Endodermal cell (in vitro differentiated cells): Measurements from ENCODE around the gene PTPA. TPM values are rescaled to one million over a fixed set of nuclear protein-coding genes. Genes with fewer than 3 reads are reported as not detected.

Experiments used
- DNase-seq: peaks from one replicate; pipeline ENCODE4 v3.0.0-alpha.2; 2017
- H3K27ac ChIP-seq: 2 replicates; pipeline ENCODE4 v1.5.1; 2013; ENCODE audit warnings: mild to moderate bottlenecking, low read depth, low read length, moderate library complexity
- H3K27me3 ChIP-seq: 2 replicates; pipeline ENCODE4 v1.6.1; 2013; ENCODE audit warnings: mild to moderate bottlenecking, low read length, moderate library complexity; ENCODE audit not compliant: insufficient read depth, control insufficient read depth, poor library complexity, severe bottlenecking
- H3K36me3 ChIP-seq: 2 replicates; pipeline ENCODE4 v1.7.0; 2013; ENCODE audit warnings: mild to moderate bottlenecking, low read length, moderate library complexity; ENCODE audit not compliant: control insufficient read depth, insufficient read depth
- H3K4me1 ChIP-seq: one replicate; pipeline ENCODE4 v1.7.0; 2013; ENCODE audit warnings: low read length; ENCODE audit not compliant: control insufficient read depth, insufficient read depth
- H3K4me3 ChIP-seq: 2 replicates; pipeline ENCODE4 v1.5.1; 2013; ENCODE audit warnings: mild to moderate bottlenecking, low read length, moderate library complexity
- H3K9ac ChIP-seq: 2 replicates; pipeline ENCODE4 v1.6.1; 2013; ENCODE audit warnings: mild to moderate bottlenecking, low read length, moderate library complexity; ENCODE audit not compliant: poor library complexity, severe bottlenecking; ENCODE audit errors: extremely low read depth
- H3K9me3 ChIP-seq: 2 replicates; pipeline ENCODE4 v1.6.1; 2013; ENCODE audit warnings: mild to moderate bottlenecking, low read length, moderate library complexity; ENCODE audit not compliant: control insufficient read depth
- H3K27ac Mint-ChIP-seq: 2 replicates; pipeline ENCODE4 v1.8.0; 2020; ENCODE audit warnings: mixed read lengths
- H3K27me3 Mint-ChIP-seq: 2 replicates; pipeline ENCODE4 v1.8.0; 2021; ENCODE audit warnings: mild to moderate bottlenecking, mixed read lengths; ENCODE audit not compliant: insufficient read depth
- H3K36me3 Mint-ChIP-seq: 2 replicates; pipeline ENCODE4 v1.8.0; 2020; ENCODE audit warnings: low read depth, mixed read lengths
- H3K4me1 Mint-ChIP-seq: 2 replicates; pipeline ENCODE4 v1.8.0; 2020; ENCODE audit warnings: mixed read lengths
- H3K4me3 Mint-ChIP-seq: 2 replicates; pipeline ENCODE4 v1.8.0; 2020; ENCODE audit warnings: mild to moderate bottlenecking, moderate library complexity, mixed read lengths
- H3K9me3 Mint-ChIP-seq: 2 replicates; pipeline ENCODE4 v1.8.0; 2020; ENCODE audit warnings: mild to moderate bottlenecking, mixed read lengths
- CTCF ChIP-seq: fragments of 200-600 bp; sonication (generic); conservative IDR thresholded peaks from 2 replicates; pipeline ENCODE4 v1.5.0; 2021; ENCODE audit warnings: antibody characterized with exemption, mild to moderate bottlenecking
- WGBS, 2 experiments: methylation state at CpG; one replicate each; pipeline versions ENCODE4 v1.1.5 to v1.1.7; 2013; ENCODE audit warnings: missing lambda C conversion rate in 2 of 2, mixed read lengths in 1 of 2; ENCODE audit not compliant: insufficient coverage in 1 of 2, insufficient read length in 1 of 2; 5-methylcytosine and 5-hydroxymethylcytosine counted together
- total RNA-seq, 2 donors: library from RNA; stranded (reverse); fragmentation: NEBNext Ultra II Directional in 1 of 2; extraction: Animal tissue kit (Norgen Biotek cat#: 25700) in 1 of 2; gene quantifications; 2 replicates in 1 of 2; 3 replicates in 1 of 2; pipeline ENCODE4 v1.2.1, GENCODE V29; 2021

PTPA gene
- total RNA-seq, 2 donors from 2014 or later, result 134 to 139 TPM

DNA sequence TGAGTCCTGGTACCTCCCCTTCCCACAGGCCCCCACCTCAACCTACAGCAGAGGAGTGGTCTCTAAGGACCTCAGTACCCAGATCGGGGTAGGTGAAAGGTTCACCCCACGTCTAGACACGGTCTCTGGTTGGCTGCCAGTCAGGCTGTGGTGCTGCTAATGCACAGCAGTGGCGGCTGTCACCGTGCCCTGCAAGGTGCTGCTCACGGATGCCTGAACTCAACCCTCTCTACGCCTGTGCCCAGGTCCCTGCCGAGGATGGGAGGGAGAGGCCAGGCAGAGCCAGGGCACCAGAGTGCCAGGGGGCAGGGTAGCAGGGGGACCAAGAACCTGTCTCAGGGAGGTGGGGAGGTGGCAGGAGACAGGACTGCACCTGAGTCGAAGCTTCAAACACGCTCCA is 52.5 kb downstream of the PTPA start:
- Histone ChIP-seq H3K36me3 (no peaks in the 10 kb centered on the region), H3K4me1 (peaks cover 3% of the 10 kb centered on the region), H3K9ac (no peak overlapping the region), H3K27ac (peak overlapping the region; percentile 40), H3K27me3 (no peaks in the 10 kb centered on the region), H3K9me3 (no peaks in the 10 kb centered on the region), H3K4me3 (no peak overlapping the region)
- Mint-ChIP-seq H3K9me3 (no peaks in the 10 kb centered on the region), H3K4me1 (peaks cover 12% of the 10 kb centered on the region), H3K36me3 (peaks cover 3% of the 10 kb centered on the region), H3K27me3 (no peaks in the 10 kb centered on the region), H3K4me3 (no peak overlapping the region), H3K27ac (no peak overlapping the region)
- TF ChIP-seq CTCF, result no peak
- no peak for DNase-seq
- WGBS, 2 experiments, result 91 to 92% methylated on average over 9 to 10 of the region's 10 CpGs

- peaks cover 3% of the 10 kb centered on the region for H3K4me1 ChIP-seq
- no peak for TF ChIP-seq CTCF
- no peak overlapping the region for H3K9ac ChIP-seq
- H3K27ac ChIP-seq, result peak overlapping the region; percentile 40
- H3K4me3 ChIP-seq, result no peak overlapping the region
- no peaks in the 10 kb centered on the region for H3K27me3 ChIP-seq
- Mint-ChIP-seq H3K27me3 (no peaks in the 10 kb centered on the region), H3K36me3 (peaks cover 3% of the 10 kb centered on the region), H3K27ac (no peak overlapping the region), H3K9me3 (no peaks in the 10 kb centered on the region), H3K4me3 (no peak overlapping the region), H3K4me1 (peaks cover 12% of the 10 kb centered on the region)
- no peak for DNase-seq
- no peaks in the 10 kb centered on the region for H3K9me3 ChIP-seq
- H3K36me3 ChIP-seq, result no peaks in the 10 kb centered on the region
- WGBS, 2 experiments, result 84 to 88% methylated on average over 8 to 9 of the region's 9 CpGs
Measured at GRCh38 chr9:129164246-129164930, 53.2 kb downstream of the PTPA start.

DNA sequence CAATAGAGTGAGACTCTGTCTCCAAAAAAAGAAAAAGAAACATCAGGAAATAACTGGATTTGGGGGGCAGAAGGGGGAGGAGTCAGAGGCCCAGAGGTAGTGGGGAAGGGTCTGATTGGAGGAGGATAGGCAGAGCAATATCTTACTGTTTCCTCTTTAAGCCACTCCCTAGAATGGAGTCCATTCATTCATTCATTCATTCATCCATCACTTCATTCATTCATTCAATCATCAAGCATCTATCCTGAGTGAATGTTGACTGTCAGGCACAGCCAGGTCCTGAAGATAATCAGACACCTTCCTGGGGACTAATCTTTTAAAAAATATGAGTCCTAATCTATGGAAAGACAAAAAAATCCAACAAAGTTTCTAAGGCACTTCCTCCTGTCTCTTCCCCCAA is 54.0 kb downstream of the PTPA start:
- no peaks in the 10 kb centered on the region for H3K27me3 ChIP-seq
- no peak overlapping the region for H3K9ac ChIP-seq
- Mint-ChIP-seq H3K9me3 (no peaks in the 10 kb centered on the region), H3K4me3 (no peak overlapping the region), H3K4me1 (peaks cover 12% of the 10 kb centered on the region), H3K27me3 (no peaks in the 10 kb centered on the region), H3K27ac (no peak overlapping the region), H3K36me3 (peaks cover 3% of the 10 kb centered on the region)
- TF ChIP-seq CTCF, result no peak
- no peaks in the 10 kb centered on the region for H3K9me3 ChIP-seq
- no peaks in the 10 kb centered on the region for H3K36me3 ChIP-seq
- H3K4me3 ChIP-seq, result no peak overlapping the region
- peaks cover 3% of the 10 kb centered on the region for H3K4me1 ChIP-seq
- DNase-seq, result no peak
- H3K27ac ChIP-seq, result no peak overlapping the region
